ENCODE measurements around the gene SH3BP4.

SH3BP4 gene

GRCh38 chr2:235063471-235063961 lies 111.7 kb downstream of the SH3BP4 start:
- no peak for DNase-seq

- DNase-seq, result no peak
These were observed 113.2 kb downstream of the SH3BP4 start for GRCh38 chr2:235064976-235065375.

GRCh38 chr2:235066490-235066889 lies 114.7 kb downstream of the SH3BP4 start:
- DNase-seq, result no peak

GRCh38 chr2:235066895-235067294 lies 115.1 kb downstream of the SH3BP4 start:
- no peak for DNase-seq

- DNase-seq, result no peak
These were observed 116.9 kb downstream of the SH3BP4 start for GRCh38 chr2:235068701-235069100.

GRCh38 chr2:235070063-235070706 lies 118.4 kb downstream of the SH3BP4 start:
- DNase-seq, result no peak

- DNase-seq, result no peak
These were observed 122.1 kb downstream of the SH3BP4 start for GRCh38 chr2:235073868-235074413.

- DNase-seq, result no peak
These were observed 125.2 kb downstream of the SH3BP4 start for GRCh38 chr2:235077046-235077445.

- no peak for DNase-seq
These were observed 126.4 kb downstream of the SH3BP4 start for GRCh38 chr2:235078182-235078581.

- no peak for DNase-seq
These were observed 127.2 kb downstream of the SH3BP4 start for GRCh38 chr2:235078914-235079472.

- no peak for DNase-seq
These were observed 128.3 kb downstream of the SH3BP4 start for GRCh38 chr2:235080101-235080500.

GRCh38 chr2:235082578-235083338 lies 130.9 kb downstream of the SH3BP4 start:
- DNase-seq, result no peak

- DNase-seq, result no peak
These were observed 132.0 kb downstream of the SH3BP4 start for GRCh38 chr2:235083822-235084221.

- no peak for DNase-seq
These were observed 132.6 kb downstream of the SH3BP4 start for GRCh38 chr2:235084424-235084823.

- DNase-seq, result no peak
These were observed 133.7 kb downstream of the SH3BP4 start for GRCh38 chr2:235085476-235085875.

GRCh38 chr2:235086481-235087184 lies 134.8 kb downstream of the SH3BP4 start:
- no peak for DNase-seq

- no peak for DNase-seq
These were observed 136.1 kb downstream of the SH3BP4 start for GRCh38 chr2:235087832-235088495.

- DNase-seq, result no peak
These were observed 136.7 kb downstream of the SH3BP4 start for GRCh38 chr2:235088496-235088921.

- DNase-seq, result no peak
These were observed 139.6 kb downstream of the SH3BP4 start for GRCh38 chr2:235091421-235091820.

- DNase-seq, result no peak
These were observed 140.2 kb downstream of the SH3BP4 start for GRCh38 chr2:235091983-235092382.

- DNase-seq, result no peak
These were observed 140.8 kb downstream of the SH3BP4 start for GRCh38 chr2:235092433-235093223.

GRCh38 chr2:235094457-235094856 lies 142.6 kb downstream of the SH3BP4 start:
- DNase-seq, result no peak

All from activated CD4-positive, alpha-beta T cell treated with anti-CD3 and anti-CD28 coated beads, Interleukin-10, Interleukin-2, amounts not matched to agents 100 ng/mL and 50 ng/mL, durations not matched to agents 16 hours and 8 hours (primary cell).